ENCODE results near the gene RHEB. TPM values are rescaled to one million over a fixed set of nuclear protein-coding genes. Genes with fewer than 3 reads are reported as not detected.

The RHEB gene
- total and polyA plus RNA-seq, 2 of the 4 experiments (the other 2 are of a cell fraction) = 19.7 to 67.2 TPM

DNA sequence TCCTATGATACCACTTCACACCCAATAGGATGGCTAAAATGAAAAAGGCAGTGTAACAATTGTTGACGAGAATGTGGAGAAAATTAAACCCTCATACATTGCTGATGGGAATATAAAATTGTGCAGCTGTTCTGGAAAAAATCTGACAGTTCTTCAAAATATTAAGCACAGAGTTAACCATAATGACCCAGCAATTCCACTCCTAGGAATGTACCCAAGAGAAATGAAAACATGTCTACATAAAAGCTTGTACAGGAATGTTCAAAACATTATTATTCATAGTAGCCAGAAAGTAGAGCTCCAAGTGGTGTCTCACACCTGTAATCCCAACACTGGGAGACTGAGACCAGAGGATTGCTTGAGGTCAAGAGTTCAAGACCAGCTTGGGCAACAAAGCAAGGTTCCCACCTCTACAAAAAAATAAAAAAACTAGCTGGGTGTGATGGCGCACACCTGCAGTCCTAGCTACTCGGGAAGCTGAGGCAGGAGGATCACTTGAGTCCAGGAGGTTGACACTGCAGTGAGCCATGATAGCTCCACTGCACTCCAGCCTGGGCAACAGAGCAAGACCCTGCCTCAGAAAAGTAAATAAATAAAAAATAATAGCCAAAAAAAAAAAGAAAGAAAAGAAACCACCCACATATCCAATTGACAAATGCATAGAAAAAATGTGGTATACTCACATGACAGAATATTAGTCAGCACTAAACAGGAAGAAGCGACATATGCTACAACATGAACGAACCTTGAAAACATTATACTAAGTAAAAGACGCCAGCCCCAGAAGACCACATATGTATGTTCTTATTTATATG, 5.0 kb downstream of the RHEB start:
- Histone ChIP-seq H4K20me1 (ENCODE audit: insufficient read depth, low read length) (peaks cover 92% of the 10 kb centered on the region), H2BK15ac (ENCODE audit: low read depth, low read length) (no peak overlapping the region), H2BK5ac (ENCODE audit: low read depth, low read length, poor library complexity, severe bottlenecking) (no peak overlapping the region), H4K91ac (ENCODE audit: insufficient read depth, low read depth, low read length) (no peak overlapping the region), H3K27ac (ENCODE audit: insufficient read depth, low read length) (no peak overlapping the region), H3K36me3 (ENCODE audit: control insufficient read depth, insufficient read depth, low read length) (no peaks in the 10 kb centered on the region), H2AK9ac (replicated peaks; ENCODE audit: low read depth, low read length, poor library complexity) (no peak overlapping the region), H3K4me1 (ENCODE audit: control insufficient read depth, insufficient read depth, low read length) (peaks cover 10% of the 10 kb centered on the region), H3K18ac (ENCODE audit: low read depth, low read length) (no peak overlapping the region), H3K4me3 (ENCODE audit: insufficient read depth, low read depth, low read length) (no peak overlapping the region), H2BK20ac (ENCODE audit: low read depth, low read length) (no peak overlapping the region), H3K4me2 (ENCODE audit: low read depth, low read length) (no peak overlapping the region), H2AFZ (replicated peaks; ENCODE audit: low read length, poor library complexity) (no peak overlapping the region), H3K56ac (ENCODE audit: extremely low read depth, insufficient read depth, low read length) (no peak overlapping the region), H4K8ac (ENCODE audit: low read depth in 2 of 2, low read length in 2 of 2) (no peak overlapping the region), H3K9ac (ENCODE audit: low read depth, low read length) (no peak overlapping the region), H4K5ac (ENCODE audit: low read depth, low read length) (no peak overlapping the region), H3K9me1 (ENCODE audit: insufficient read depth, low read length) (peaks cover 13% of the 10 kb centered on the region), H3K4ac (ENCODE audit: low read depth, low read length) (no peak overlapping the region), H2AK5ac (ENCODE audit: low read depth, low read length) (no peak overlapping the region), H2BK120ac (ENCODE audit: low read depth, low read length) (no peak overlapping the region), H3K23ac (ENCODE audit: low read depth, low read length) (no peak overlapping the region), H3K79me1 (ENCODE audit: low read depth in 1 of 2, low read length in 2 of 2) (peaks cover 0 to 61% of the 10 kb centered on the region in 2 experiments; a peak in 2 of 4 replicates), H3K27me3 (ENCODE audit: control insufficient read depth, insufficient read depth, low read length) (no peaks in the 10 kb centered on the region), H3K14ac (replicated peaks; ENCODE audit: low read depth, low read length) (no peak overlapping the region), H3K9me3 (ENCODE audit: control insufficient read depth, insufficient read depth, low read length) (no peaks in the 10 kb centered on the region)
- TF ChIP-seq SMC3 (IDR thresholded peaks at IDR 0.05; ENCODE audit: low read depth, low read length) (no peak), CHD1 (IDR thresholded peaks at IDR 0.05; ENCODE audit: low read depth, low read length) (no peak), FOS (IDR thresholded peaks at IDR 0.05; ENCODE audit: low read depth, low read length) (no peak), RFX5 (IDR thresholded peaks at IDR 0.05; ENCODE audit: low read depth, low read length) (no peak)
- CTCF ChIA-PET = interaction anchor here (0.6 kb wide), 1 partner anchor 221 kb away, joined by 4 read pairs; no protein-coding TSS in a partner anchor
- dilution Hi-C loops (cut with HindIII; ENCODE audit: low sequenced_read_pairs, unreplicated experiment) (no loop called here), in situ Hi-C loops (cut with MboI; ENCODE audit: low sequenced_read_pairs) (no loop called here), intact Hi-C loops (cut with micrococcal nuclease) (no loop called here)
- no peak for DNase-seq
- POLR2A ChIA-PET (ENCODE audit: unreplicated experiment) = no interaction called here
- BruUV-seq (replicated peaks) = no TSS peak
- WGBS, 2 experiments (ENCODE audit: extremely low coverage in 2 of 2, insufficient read length in 1 of 2) = 90% methylated on average over 2 of the region's 6 CpGs; no CpG with 5 or more reads in 1 of the 2 experiments
- ATAC-seq (ENCODE audit: low read depth) = no peak
